GM18867 (cell line): ENCODE measurements around the gene C14orf39.
"Not testable (repeated sequence)": the region's sequence is repeated elsewhere in the genome, so short reads cannot be mapped to it uniquely, and the experiment has no call there.

Experiments used
- ATAC-seq: cut with Tn5 transposase; IDR thresholded peaks from one replicate; pipeline ENCODE4 v1.9.1; 2021; ENCODE audit warnings: mild to moderate bottlenecking, moderate library complexity; ENCODE audit not compliant: unreplicated experiment

Gene C14orf39

DNA sequence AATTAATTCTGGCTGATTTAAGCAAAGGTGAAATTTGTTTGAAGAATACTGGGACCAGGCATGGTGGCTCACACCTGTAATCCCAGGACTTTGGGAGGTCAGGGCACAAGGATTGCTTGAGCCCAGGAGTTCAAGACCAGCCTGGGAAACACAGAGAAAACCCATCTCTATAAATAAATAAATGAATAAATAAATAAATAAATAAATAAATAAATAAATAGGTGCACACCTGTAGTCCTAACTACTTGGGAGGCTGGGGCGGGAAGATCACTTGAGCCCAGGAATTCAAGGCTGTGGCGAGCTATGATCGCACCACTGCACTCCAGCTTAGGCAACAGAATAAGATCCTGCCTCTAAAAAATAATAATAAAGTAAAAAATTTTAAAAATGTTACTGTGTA, 4.4 kb upstream of the C14orf39 start:
- no peak for ATAC-seq

- ATAC-seq = no peak
These were observed 2.3 kb upstream of the C14orf39 start for GRCh38 chr14:60488175-60488574.

- no peak for ATAC-seq
These were observed 1.3 kb upstream of the C14orf39 start for GRCh38 chr14:60487211-60487610.

- ATAC-seq = no peak
These were observed 736 bp downstream of the C14orf39 start for GRCh38 chr14:60485057-60485597.

DNA sequence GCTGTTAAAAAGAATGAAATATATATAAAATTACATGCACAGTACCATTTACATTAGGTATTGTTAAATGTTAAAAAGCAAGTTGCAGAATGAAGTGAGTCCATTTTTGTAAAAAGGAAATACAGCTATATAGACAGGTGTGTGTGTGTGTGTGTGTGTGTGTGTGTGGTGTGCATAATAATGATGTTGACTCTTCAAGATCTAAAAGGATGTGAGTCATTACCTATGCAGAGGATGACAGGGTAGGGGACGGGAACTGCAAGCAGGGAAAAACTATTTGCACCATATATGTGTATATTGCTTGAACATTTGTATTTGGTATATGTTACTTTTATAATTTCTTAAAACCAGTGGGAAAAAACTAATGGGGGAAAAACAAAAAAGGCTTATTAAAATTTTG, 3.1 kb downstream of the C14orf39 start:
- no peak for ATAC-seq

DNA sequence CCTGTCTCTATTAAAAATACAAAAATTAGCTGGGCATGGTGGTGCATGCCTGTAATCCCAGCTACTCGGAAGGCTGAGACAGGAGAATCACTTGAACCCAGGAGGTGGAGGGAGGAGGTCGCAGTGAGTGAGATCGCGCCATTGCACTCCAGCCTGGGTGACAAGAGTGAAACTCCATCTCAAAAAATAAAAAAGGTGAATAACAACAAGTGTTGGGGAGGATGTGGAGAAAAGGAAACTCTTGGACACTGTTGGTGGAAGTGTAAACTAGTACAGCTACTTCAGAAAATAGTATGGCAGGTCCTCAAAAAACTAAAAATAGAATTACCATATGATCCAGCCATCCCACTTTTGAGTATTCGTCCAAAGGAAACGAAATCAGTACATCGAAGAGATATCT, 5.6 kb downstream of the C14orf39 start:
- not testable (repeated sequence) for ATAC-seq

- no peak for ATAC-seq
These were observed 30.0 kb downstream of the C14orf39 start for GRCh38 chr14:60455875-60456274.

GRCh38 chr14:60430276-60430675, 55.6 kb downstream of the C14orf39 start:
- ATAC-seq = no peak

GRCh38 chr14:60420050-60420449, 65.8 kb downstream of the C14orf39 start:
- no peak for ATAC-seq

DNA sequence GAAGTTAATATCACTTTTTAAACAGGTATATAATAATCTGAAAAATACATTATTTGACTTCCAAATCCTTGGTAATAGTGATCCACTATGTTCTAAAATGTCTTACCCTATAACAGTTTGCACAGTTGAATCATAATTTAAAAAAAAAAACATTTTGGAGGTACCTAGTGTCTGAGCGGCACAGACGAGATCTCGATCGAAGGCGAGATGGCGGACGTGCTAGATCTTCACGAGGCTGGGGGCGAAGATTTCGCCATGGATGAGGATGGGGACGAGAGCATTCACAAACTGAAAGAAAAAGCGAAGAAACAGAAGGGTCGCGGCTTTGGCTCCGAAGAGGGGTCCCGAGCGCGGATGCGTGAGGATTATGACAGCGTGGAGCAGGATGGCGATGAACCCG, 88.3 kb downstream of the C14orf39 start:
- ATAC-seq = not testable (repeated sequence)

DNA sequence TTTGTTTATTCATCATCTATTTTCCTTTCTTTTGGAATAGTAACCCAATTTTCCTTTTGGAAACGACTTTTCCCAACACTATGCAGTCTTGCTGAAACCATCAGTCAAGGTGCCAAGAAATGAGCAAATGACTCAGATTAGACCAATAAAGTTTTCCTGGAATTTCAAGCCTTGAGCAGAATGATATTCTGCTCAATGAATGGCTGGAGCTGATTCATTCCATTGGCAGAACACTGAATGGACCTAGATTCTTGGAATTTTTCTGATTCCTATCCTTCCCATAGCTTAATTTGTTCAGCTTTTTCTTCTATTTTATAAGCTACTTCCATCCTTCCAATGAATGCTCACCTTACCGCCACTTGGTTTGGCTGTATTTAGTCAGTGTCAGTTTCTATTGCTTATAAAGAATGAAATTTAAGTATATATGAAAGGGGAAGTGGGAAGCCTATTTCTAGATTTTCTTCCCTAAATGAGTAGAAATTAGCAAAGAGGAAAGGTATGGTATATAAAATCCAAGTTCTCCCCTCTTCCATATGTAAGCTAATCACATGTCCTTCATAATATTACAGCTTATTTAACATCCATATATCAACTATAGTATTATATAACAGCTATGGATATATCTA, 89.0 kb downstream of the C14orf39 start:
- no peak for ATAC-seq
